NAMALWA (cell line): ENCODE measurements around the gene TMEM88.
"Not testable (repeated sequence)": the region's sequence is repeated elsewhere in the genome, so short reads cannot be mapped to it uniquely, and the experiment has no call there.

Experiments used
- DNase-seq: peaks from one replicate; pipeline ENCODE4 v3.0.0-alpha.2; 2015; ENCODE audit warnings: low spot score

TMEM88 gene

DNA sequence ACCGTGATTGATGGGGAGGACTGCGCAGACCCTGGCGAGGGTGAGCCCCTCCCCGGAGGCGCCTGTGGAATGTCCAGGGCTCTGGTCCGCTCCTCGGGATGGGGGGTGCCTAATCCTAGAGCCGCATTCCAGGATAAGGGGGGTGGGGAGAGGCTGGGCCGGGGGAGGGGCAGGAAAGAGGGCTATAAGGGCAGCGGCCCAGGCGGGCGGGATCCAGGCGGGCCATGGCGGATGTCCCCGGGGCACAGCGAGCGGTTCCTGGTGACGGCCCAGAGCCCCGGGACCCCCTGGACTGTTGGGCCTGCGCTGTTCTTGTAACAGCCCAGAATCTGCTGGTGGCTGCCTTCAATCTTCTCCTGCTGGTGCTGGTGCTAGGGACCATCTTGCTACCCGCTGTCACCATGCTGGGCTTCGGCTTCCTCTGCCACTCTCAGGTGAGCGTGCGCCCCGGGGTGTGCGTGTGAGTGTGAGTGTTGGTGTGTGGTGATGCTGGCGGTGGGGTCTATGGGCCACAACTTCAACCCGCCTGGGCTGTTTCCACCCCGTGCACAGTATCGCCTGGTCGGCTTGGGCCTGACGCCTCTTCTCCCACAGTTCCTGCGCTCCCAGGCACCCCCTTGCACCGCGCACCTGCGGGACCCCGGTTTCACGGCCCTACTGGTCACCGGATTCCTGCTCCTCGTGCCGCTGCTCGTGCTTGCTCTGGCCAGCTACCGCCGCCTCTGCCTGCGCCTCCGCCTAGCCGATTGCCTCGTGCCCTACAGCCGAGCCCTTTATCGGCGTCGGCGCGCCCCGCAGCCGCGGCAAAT is at the start of gene TMEM88:
TSS of gene TMEM88 (plus strand) at position 216 of the 809 bp plus-strand sequence. CDS start at position 225, 9 bp downstream.
- DNase-seq, result no peak

- no peak for DNase-seq
Observed at GRCh38 chr17:7806587-7806986, 48.3 kb upstream of the TMEM88 start.

DNA sequence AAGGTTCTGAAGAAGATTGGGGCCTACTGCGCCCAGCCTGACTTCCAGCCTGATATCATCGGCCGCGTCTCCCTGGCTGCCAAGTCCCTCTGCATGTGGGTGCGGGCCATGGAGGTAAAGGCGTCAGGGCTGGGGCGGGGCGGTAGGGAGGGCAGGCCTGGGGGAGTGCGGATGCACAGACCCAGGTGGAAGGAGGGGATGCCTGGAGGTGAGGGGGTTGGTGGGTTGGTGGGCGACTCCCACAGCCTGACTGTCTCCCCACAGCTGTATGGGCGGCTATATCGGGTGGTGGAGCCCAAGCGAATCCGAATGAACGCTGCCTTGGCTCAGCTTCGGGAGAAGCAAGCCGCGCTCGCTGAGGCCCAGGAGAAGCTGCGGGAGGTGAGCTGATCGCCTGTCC is 47.7 kb upstream of the TMEM88 start:
- no peak for DNase-seq

DNA sequence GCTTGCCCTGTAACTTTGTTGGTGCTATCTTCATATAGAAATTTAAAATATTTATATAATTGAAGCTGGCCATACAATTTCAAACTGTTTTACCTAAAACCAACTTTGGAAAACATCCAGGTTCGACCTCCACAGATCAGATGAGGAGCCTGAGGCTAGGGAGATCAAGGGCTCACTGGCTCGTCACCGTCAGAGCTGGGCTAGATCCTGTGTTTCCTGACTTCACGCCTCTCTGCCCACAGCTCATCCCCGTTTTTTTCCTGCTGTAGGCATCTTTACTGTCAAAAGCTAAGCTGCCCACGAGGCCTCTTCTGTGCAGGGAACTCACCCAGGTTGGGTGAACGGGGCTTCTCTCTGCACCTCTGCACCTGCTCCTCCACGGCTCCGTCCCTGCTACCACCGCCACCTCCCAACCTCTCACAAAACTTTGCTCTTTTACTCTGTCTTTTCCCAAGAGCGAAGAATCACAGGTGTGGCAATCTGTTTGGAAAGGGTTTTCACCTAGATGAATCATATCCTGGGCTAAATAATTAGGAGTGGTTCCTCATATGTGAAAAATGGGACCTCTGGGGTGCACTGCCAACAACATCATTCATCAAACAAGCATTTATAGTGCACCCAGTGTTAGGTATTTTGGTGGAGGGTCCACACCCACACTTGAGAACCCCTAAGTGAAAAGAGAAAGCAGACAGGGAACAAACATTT is 45.6 kb upstream of the TMEM88 start:
- DNase-seq, result no peak

DNA sequence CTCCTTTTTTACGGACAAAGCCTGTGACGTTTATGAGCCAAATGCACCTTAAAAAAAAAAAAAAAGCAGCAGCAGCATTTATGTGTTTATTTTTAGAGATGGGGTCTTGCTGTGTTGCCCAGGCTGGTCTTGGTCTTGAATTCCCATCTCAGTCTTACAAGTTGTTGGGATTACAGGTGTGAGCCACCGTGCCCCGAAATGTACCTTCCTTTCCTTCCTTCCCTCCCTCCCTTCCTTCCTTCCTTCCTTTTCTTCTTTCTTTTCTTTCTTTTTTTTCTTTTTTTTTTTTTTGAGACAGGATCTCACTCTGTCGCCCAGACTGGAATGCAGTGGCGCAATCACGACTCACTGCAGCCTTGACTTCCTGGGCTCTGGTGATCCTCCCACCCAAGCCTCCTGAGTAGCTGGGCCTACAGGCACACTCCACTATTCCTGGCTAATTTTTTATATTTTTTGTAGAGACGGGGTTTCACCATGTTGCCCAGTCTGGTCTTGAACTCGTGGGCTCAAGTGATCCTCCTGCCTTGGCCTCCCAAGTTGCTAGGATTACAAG is 45.0 kb upstream of the TMEM88 start:
- DNase-seq, result not testable (repeated sequence)

- DNase-seq, result no peak
Observed at GRCh38 chr17:7811251-7811650, 43.6 kb upstream of the TMEM88 start.

DNA sequence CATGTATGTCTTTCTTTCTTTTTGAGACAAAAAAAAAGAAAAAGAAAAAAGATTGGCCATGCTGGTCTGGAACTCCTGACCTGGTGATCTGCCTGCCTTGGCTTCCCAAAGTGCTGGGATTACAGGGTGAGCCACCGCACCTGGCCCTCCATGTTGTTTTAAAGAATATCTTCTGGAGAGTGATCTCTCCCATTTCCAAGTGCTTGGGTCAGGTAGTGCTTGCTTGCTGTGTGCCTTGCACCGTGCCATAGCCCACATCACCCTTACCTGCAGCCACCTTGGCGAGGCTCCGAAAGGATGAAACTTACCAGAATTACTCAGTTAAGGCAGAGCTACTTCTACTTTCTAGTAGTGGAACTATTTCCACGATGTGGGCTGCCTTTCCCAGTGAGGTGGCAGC is 39.9 kb upstream of the TMEM88 start:
- DNase-seq, result no peak

- DNase-seq, result no peak
Observed at GRCh38 chr17:7816926-7817642, 37.8 kb upstream of the TMEM88 start.

GRCh38 chr17:7817643-7817964 is 37.3 kb upstream of the TMEM88 start:
- no peak for DNase-seq

GRCh38 chr17:7818026-7818425 is 36.8 kb upstream of the TMEM88 start:
- DNase-seq, result no peak

- no peak for DNase-seq
Observed at GRCh38 chr17:7818746-7819645, 35.9 kb upstream of the TMEM88 start.

DNA sequence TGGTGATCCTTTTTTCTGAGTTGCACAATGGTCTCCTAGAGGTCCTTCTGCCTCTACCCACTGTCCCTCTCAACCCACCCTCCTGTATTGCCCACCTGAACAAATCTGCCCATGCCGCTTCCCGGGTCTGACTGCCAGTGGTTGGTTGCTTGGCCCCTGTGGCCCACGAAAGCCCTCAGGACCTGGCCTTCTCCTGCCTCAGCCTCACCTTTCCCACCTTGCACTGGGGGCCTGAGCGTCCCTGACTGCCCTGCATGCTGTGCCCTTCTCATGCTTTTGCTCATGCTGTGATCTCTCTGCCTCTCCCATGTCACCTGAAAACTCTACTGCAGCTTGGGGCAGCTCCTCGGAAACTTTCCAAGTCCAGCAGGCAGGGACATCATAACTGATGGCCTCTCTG is 34.6 kb upstream of the TMEM88 start:
- no peak for DNase-seq

GRCh38 chr17:7822126-7822525 is 32.7 kb upstream of the TMEM88 start:
- DNase-seq, result no peak

- DNase-seq, result no peak
Observed at GRCh38 chr17:7823581-7824001, 31.3 kb upstream of the TMEM88 start.

- DNase-seq, result no peak
Observed at GRCh38 chr17:7824021-7824924, 30.6 kb upstream of the TMEM88 start.

GRCh38 chr17:7825206-7825990 is 29.5 kb upstream of the TMEM88 start:
- no peak for DNase-seq

DNA sequence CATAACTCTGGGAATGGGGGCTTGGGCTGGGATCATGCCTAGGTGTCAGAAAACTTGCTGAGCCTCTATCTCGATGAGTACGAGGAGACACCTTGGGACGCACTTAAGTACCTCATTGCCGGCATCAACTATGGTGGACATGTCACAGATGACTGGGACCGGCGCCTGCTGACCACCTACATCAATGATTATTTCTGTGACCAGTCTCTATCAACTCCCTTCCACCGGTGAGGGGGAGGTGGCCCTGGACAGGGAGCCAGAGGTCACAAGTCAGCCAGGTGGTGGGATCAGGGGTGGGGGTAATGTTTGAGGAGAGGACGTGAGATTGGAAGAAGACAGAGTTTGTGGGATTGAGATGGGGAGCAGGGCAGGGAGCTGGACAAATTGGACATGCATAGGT is 24.2 kb upstream of the TMEM88 start:
- no peak for DNase-seq

- DNase-seq, result no peak
Observed at GRCh38 chr17:7831233-7831632, 23.6 kb upstream of the TMEM88 start.

GRCh38 chr17:7832431-7832830 is 22.4 kb upstream of the TMEM88 start:
- no peak for DNase-seq
